PC-9 (cell line): Measurements from ENCODE around the gene ADAMTS2. TPM values are rescaled to one million over a fixed set of nuclear protein-coding genes. Genes with fewer than 3 reads are reported as not detected.

Source experiments
- BruUV-seq: library from RNA; stranded (reverse); fragments of 400-500 nt; replicated peaks from 2 replicates; lab custom pipeline; 2021; lab: Mats Ljungman, UMichigan
- CTCF ChIA-PET: fragments of 300-600 bp; sonication (Branson Sonifier 250); formaldehyde crosslinking; loops from one replicate; lab custom pipeline; 2022; ENCODE audit warnings: antibody characterized with exemption; lab: Charles Lee
- POLR2A ChIA-PET: fragments of 300-600 bp; sonication (Branson Sonifier 250); formaldehyde crosslinking; loops from one replicate; lab custom pipeline; 2022; ENCODE audit warnings: antibody characterized with exemption; ENCODE audit not compliant: unreplicated experiment; lab: Charles Lee
- DNase-seq, 2 experiments: peaks; one replicate each; pipeline versions ENCODE4 v3.0.0 to v3.0.0-alpha.2; 2015 to 2022; ENCODE audit warnings: mixed read lengths in 1 of 2
- H2AFZ ChIP-seq: fragments of 200-600 bp; sonication (generic); 2 replicates; pipeline ENCODE4 v1.8.1; 2017; ENCODE audit warnings: antibody characterized with exemption
- H3F3A ChIP-seq: fragments of 200-600 bp; sonication (generic); 2 replicates; pipeline ENCODE4 v1.8.1; 2017; ENCODE audit warnings: antibody characterized with exemption, mild to moderate bottlenecking, low read depth; ENCODE audit not compliant: insufficient read depth
- H3K27ac ChIP-seq: fragments of 200-600 bp; sonication (generic); 2 replicates; pipeline ENCODE4 v1.6.1; 2016; ENCODE audit warnings: mixed run types
- H3K27me3 ChIP-seq: fragments of 200-600 bp; sonication (generic); 2 replicates; pipeline ENCODE4 v1.6.1; 2016; ENCODE audit warnings: low read depth, mixed run types; ENCODE audit not compliant: insufficient read depth
- H3K36me3 ChIP-seq: fragments of 200-600 bp; sonication (generic); 2 replicates; pipeline ENCODE4 v1.6.1; 2016; ENCODE audit warnings: low read depth, mixed run types
- H3K4me1 ChIP-seq: fragments of 200-600 bp; sonication (generic); replicated peaks from 2 replicates; pipeline ENCODE4 v1.6.1; 2016; ENCODE audit warnings: mixed run types; ENCODE audit not compliant: insufficient read depth
- H3K4me2 ChIP-seq: fragments of 200-600 bp; sonication (generic); 2 replicates; pipeline ENCODE4 v1.6.1; 2017; ENCODE audit warnings: mixed run types
- H3K4me3 ChIP-seq: fragments of 200-600 bp; sonication (generic); 2 replicates; pipeline ENCODE4 v1.6.1; 2016; ENCODE audit warnings: mixed run types
- H3K79me2 ChIP-seq: fragments of 200-600 bp; sonication (generic); 2 replicates; pipeline ENCODE4 v1.6.1; 2017; ENCODE audit warnings: low read depth, mixed run types
- H3K9me2 ChIP-seq: fragments of 200-600 bp; sonication (generic); 2 replicates; pipeline ENCODE4 v1.8.1; 2017; ENCODE audit warnings: mild to moderate bottlenecking; ENCODE audit not compliant: insufficient read depth
- H3K9me3 ChIP-seq: fragments of 200-600 bp; sonication (generic); 2 replicates; pipeline ENCODE4 v1.8.1; 2016; ENCODE audit warnings: low read depth; ENCODE audit not compliant: insufficient read depth
- H4K20me1 ChIP-seq: fragments of 200-600 bp; sonication (generic); 2 replicates; pipeline ENCODE4 v1.8.1; 2017; ENCODE audit not compliant: insufficient read depth
- CTCF ChIP-seq: fragments of 200-600 bp; sonication (generic); conservative IDR thresholded peaks from 2 replicates; pipeline ENCODE4 v1.6.1; 2017; ENCODE audit warnings: mixed run types, antibody characterized with exemption, mild to moderate bottlenecking, moderate library complexity
- EZH2 ChIP-seq: fragments of 200-600 bp; sonication (generic); IDR thresholded peaks from 2 replicates; pipeline ENCODE4 v1.8.0; 2017; ENCODE audit warnings: antibody characterized with exemption, low read depth
- intact Hi-C: fragments of 100-400 bp; cut with micrococcal nuclease; formaldehyde crosslinking; loops from one replicate; pipeline ENCODE4 v1.10.0; 2022; ENCODE audit not compliant: unreplicated experiment
- total RNA-seq: library from RNA; stranded (reverse); gene quantifications from 2 replicates; pipeline ENCODE4 v1.2.3, GENCODE V29; 2021

Gene ADAMTS2
- total RNA-seq, 1 experiment from 2014 or later = not detected

- H3K36me3 ChIP-seq = no peaks in the 10 kb centered on the region
- no peak overlapping the region for H3K4me2 ChIP-seq
- 0 out of 2 replicates have a peak, but pooled peaks cover 5% of the 10 kb centered on the region for H3F3A ChIP-seq
- H3K9me2 ChIP-seq = no peaks in the 10 kb centered on the region
- H3K79me2 ChIP-seq = no peaks in the 10 kb centered on the region
- H4K20me1 ChIP-seq = no peaks in the 10 kb centered on the region
- ChIA-PET CTCF (no interaction called here), POLR2A (no interaction called here)
- H3K4me1 ChIP-seq = no peaks in the 10 kb centered on the region
- BruUV-seq = no TSS peak
- no peak overlapping the region for H3K4me3 ChIP-seq
- DNase-seq = no peak
- no peak overlapping the region for H3K27ac ChIP-seq
- H3K9me3 ChIP-seq = no peaks in the 10 kb centered on the region
- no peak for TF ChIP-seq CTCF
- no peak for TF ChIP-seq EZH2
- intact Hi-C loops = no loop called here
- H2AFZ ChIP-seq = no peak overlapping the region
- peaks cover 66% of the 10 kb centered on the region for H3K27me3 ChIP-seq
Observed at GRCh38 chr5:179278119-179278518, 67.1 kb downstream of the ADAMTS2 start.

GRCh38 chr5:179276838-179277395 is 68.3 kb downstream of the ADAMTS2 start:
- Histone ChIP-seq H2AFZ (no peak overlapping the region), H3F3A (0 out of 2 replicates have a peak, but pooled peaks cover 5% of the 10 kb centered on the region), H3K27ac (no peak overlapping the region), H3K36me3 (no peaks in the 10 kb centered on the region), H4K20me1 (no peaks in the 10 kb centered on the region), H3K4me3 (no peak overlapping the region), H3K9me2 (no peaks in the 10 kb centered on the region), H3K27me3 (peaks cover 68% of the 10 kb centered on the region), H3K9me3 (no peaks in the 10 kb centered on the region), H3K4me2 (no peak overlapping the region), H3K79me2 (no peaks in the 10 kb centered on the region), H3K4me1 (no peaks in the 10 kb centered on the region)
- no TSS peak for BruUV-seq
- ChIA-PET POLR2A (no interaction called here), CTCF (no interaction called here)
- intact Hi-C loops = no loop called here
- TF ChIP-seq EZH2 (no peak), CTCF (no peak)
- no peak for DNase-seq

GRCh38 chr5:179275941-179276837 is 69.1 kb downstream of the ADAMTS2 start:
- H3K4me2 ChIP-seq = no peak overlapping the region
- intact Hi-C loops = no loop called here
- CTCF ChIA-PET = no interaction called here

More at GRCh38 chr5:179275941-179276837, 69.1 kb downstream of the ADAMTS2 start:
- Histone ChIP-seq H3K9me2 (no peaks in the 10 kb centered on the region), H3K79me2 (no peaks in the 10 kb centered on the region), H3K27ac (no peak overlapping the region), H3K9me3 (no peaks in the 10 kb centered on the region), H3K36me3 (no peaks in the 10 kb centered on the region), H3K27me3 (peaks cover 70% of the 10 kb centered on the region), H3K4me3 (no peak overlapping the region), H3F3A (0 out of 2 replicates have a peak, but pooled peaks cover 5% of the 10 kb centered on the region), H4K20me1 (no peaks in the 10 kb centered on the region), H3K4me1 (no peaks in the 10 kb centered on the region), H2AFZ (no peak overlapping the region)
- POLR2A ChIA-PET = no interaction called here
- BruUV-seq = no TSS peak
- no peak for DNase-seq
- TF ChIP-seq CTCF = no peak
- TF ChIP-seq EZH2 = no peak
